Measurements from ENCODE around the gene NCKAP5. TPM values are rescaled to one million over a fixed set of nuclear protein-coding genes. Genes with fewer than 3 reads are reported as not detected.

Gene NCKAP5
- total RNA-seq, 2 experiments from 2014 or later, result not detected

- Mint-ChIP-seq H3K36me3 (ENCODE audit: low read depth) (no peaks in the 10 kb centered on the region), H3K4me1 (ENCODE audit: low read depth) (no peaks in the 10 kb centered on the region), H3K9me3 (no peaks in the 10 kb centered on the region), H3K4me3 (no peak overlapping the region), H3K27me3 (no peaks in the 10 kb centered on the region), H3K27ac (no peak overlapping the region)
- TF ChIP-seq CTCF (IDR thresholded peaks at IDR 0.05), result no peak
- intact Hi-C loops (cut with micrococcal nuclease), result no loop called here
- ATAC-seq, result no peak
- CTCF ChIA-PET, result interaction anchor here (0.7 kb wide), 1 partner anchor 15 kb away, joined by 3 read pairs; no protein-coding TSS in a partner anchor
- POLR2A ChIA-PET, result no interaction called here
- no peak for DNase-seq
Observed at GRCh38 chr2:133461484-133461883, 106.8 kb downstream of the NCKAP5 start.

GRCh38 chr2:133459590-133459989 is 108.7 kb downstream of the NCKAP5 start:
- Mint-ChIP-seq H3K36me3 (ENCODE audit: low read depth) (no peaks in the 10 kb centered on the region), H3K27me3 (no peaks in the 10 kb centered on the region), H3K4me1 (ENCODE audit: low read depth) (no peaks in the 10 kb centered on the region), H3K9me3 (peaks cover under 1% of the 10 kb centered on the region), H3K27ac (no peak overlapping the region), H3K4me3 (no peak overlapping the region)
- no peak for TF ChIP-seq CTCF (IDR thresholded peaks at IDR 0.05)
- ChIA-PET CTCF (no interaction called here), POLR2A (no interaction called here)
- intact Hi-C loops (cut with micrococcal nuclease), result no loop called here
- ATAC-seq, result no peak
- DNase-seq, result no peak

- intact Hi-C loops (cut with micrococcal nuclease), result no loop called here
- TF ChIP-seq CTCF (IDR thresholded peaks at IDR 0.05), result no peak
- no peaks in the 10 kb centered on the region for H3K27me3 Mint-ChIP-seq
- ATAC-seq (no peak), DNase-seq (no peak)
- peaks cover 4% of the 10 kb centered on the region for H3K9me3 Mint-ChIP-seq
- H3K27ac Mint-ChIP-seq, result no peak overlapping the region
- no peaks in the 10 kb centered on the region for H3K4me1 Mint-ChIP-seq (ENCODE audit: low read depth)
- ChIA-PET POLR2A (no interaction called here), CTCF (no interaction called here)
- no peaks in the 10 kb centered on the region for H3K36me3 Mint-ChIP-seq (ENCODE audit: low read depth)
- no peak overlapping the region for H3K4me3 Mint-ChIP-seq
Observed at GRCh38 chr2:133458280-133458679, 110.0 kb downstream of the NCKAP5 start.

GRCh38 chr2:133457861-133458260 is 110.4 kb downstream of the NCKAP5 start:
- no peaks in the 10 kb centered on the region for H3K27me3 Mint-ChIP-seq
- H3K4me3 Mint-ChIP-seq, result no peak overlapping the region
- no peak for DNase-seq
- no peaks in the 10 kb centered on the region for H3K4me1 Mint-ChIP-seq (ENCODE audit: low read depth)
- no peak for ATAC-seq
- POLR2A ChIA-PET, result no interaction called here
- peaks cover 4% of the 10 kb centered on the region for H3K9me3 Mint-ChIP-seq
- no peak overlapping the region for H3K27ac Mint-ChIP-seq
- intact Hi-C loops (cut with micrococcal nuclease), result no loop called here
- no peak for TF ChIP-seq CTCF (IDR thresholded peaks at IDR 0.05)
- no peaks in the 10 kb centered on the region for H3K36me3 Mint-ChIP-seq (ENCODE audit: low read depth)
- CTCF ChIA-PET, result no interaction called here

GRCh38 chr2:133456971-133457370 is 111.3 kb downstream of the NCKAP5 start:
- no peak overlapping the region for H3K27ac Mint-ChIP-seq
- no peaks in the 10 kb centered on the region for H3K27me3 Mint-ChIP-seq
- ATAC-seq (no peak), DNase-seq (no peak)
- no peak overlapping the region for H3K4me3 Mint-ChIP-seq
- H3K4me1 Mint-ChIP-seq (ENCODE audit: low read depth), result no peaks in the 10 kb centered on the region
- intact Hi-C loops (cut with micrococcal nuclease), result no loop called here
- CTCF ChIA-PET, result no interaction called here
- POLR2A ChIA-PET, result no interaction called here
- H3K9me3 Mint-ChIP-seq, result peaks cover 4% of the 10 kb centered on the region
- H3K36me3 Mint-ChIP-seq (ENCODE audit: low read depth), result no peaks in the 10 kb centered on the region
- TF ChIP-seq CTCF (IDR thresholded peaks at IDR 0.05), result no peak
